Posterior cingulate gyrus (tissue), 11 donors: Measurements from ENCODE around the gene BLTP3A.
A peak's percentile ranks its signal among the peaks of the same experiment; 100 is the strongest.
"Not testable (repeated sequence)": the region's sequence is repeated elsewhere in the genome, so short reads cannot be mapped to it uniquely, and the experiment has no call there.

ENCODE experiments used
- DNase-seq, 10 donors: peaks; one replicate each; pipeline versions ENCODE4 v3.0.0 to v3.0.0-alpha.2; 2020 to 2021; ENCODE audit warnings: mixed read lengths in 3 of 10
- intact Hi-C: fragments of 100-400 bp; cut with DNase I; formaldehyde crosslinking; loops from one replicate; pipeline ENCODE4 v1.15.1; 2023

The BLTP3A gene

GRCh38 chr6:34791164-34791700 lies 651 bp upstream of the BLTP3A start:
- DNase-seq: peak; percentile 35 to 94 (median 67)
- intact Hi-C loops: loop anchor here (5.0 kb wide), 1 partner anchor 34 kb away; the partner anchor contains the start of gene SNRPC

DNA sequence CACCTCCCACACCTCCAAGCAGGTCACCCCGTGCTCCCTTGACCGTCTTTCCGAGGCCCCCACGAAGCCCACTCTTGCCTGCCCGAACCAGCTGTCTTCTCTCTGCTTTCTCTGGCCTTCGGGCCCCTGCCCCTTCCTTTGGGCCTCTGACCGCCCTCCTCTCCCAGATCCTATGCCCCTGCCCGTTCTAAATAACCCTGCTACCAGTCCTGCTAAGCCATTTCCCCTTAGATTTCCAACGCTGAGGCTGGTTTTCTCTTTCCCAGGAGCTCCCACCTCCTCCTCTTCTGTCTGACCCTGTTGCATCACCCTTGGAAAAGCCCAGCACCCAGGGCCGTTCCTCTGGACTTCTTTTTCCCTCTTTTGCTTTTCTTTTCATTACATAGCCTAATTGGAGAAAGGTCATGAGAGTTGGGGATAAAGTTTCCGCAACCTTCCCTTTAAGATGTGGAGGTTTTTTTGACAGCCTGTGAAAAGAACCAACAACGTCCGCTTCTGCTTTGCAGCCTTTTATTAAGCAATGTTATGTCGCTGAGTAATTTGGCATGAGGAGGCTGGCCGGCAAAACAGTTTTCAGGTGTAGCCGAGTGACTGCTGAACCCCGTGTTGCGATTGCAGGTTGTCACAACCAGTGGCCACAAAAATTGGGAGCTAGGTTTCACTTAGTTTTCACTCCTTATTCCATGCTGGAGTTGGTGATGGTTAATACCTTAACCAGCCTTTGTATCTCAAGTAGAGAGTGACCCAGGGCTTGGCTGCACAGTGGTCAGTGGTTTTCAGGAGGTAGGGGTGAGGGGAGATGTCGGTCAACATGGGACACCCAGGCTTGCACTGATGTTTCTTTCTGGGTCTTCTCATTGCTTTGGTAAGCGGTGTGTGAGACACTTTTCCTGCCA lies 970 bp downstream of the BLTP3A start:
- intact Hi-C loops: loop anchor here (5.0 kb wide), 1 partner anchor 36 kb away; the partner anchor contains the start of gene SNRPC
- peak in 1 of 10 donors; percentile 4 for DNase-seq

- DNase-seq: no peak
- intact Hi-C loops: loop anchor here (5.0 kb wide), 1 partner anchor 37 kb away; the partner anchor contains the start of gene SNRPC
These were observed 2.0 kb downstream of the BLTP3A start for GRCh38 chr6:34793877-34794276.

GRCh38 chr6:34795836-34796425 lies 4.0 kb downstream of the BLTP3A start:
- DNase-seq: no peak
- intact Hi-C loops: no loop called here

- intact Hi-C loops: no loop called here
- DNase-seq: no peak
These were observed 6.2 kb downstream of the BLTP3A start for GRCh38 chr6:34798057-34798456.

DNA sequence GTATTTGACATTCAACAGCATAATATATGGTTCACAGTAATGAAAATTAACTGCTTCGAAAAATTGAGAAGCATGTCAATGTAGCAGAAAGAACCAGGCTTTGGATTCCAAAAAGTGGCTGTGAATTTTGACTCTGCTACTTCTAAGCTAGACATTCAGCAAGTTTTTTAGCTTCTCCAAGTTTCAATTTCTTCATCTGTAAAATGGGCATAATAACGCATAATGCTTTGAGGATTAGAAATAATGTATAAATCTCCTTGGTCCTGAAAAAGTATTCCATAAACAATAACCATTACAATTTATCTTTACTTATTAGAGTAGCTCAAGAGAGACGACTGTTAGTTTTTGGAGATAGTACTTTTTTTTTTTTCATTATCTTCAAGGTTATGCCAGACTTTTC lies 7.7 kb downstream of the BLTP3A start:
- DNase-seq: no peak
- intact Hi-C loops: no loop called here

GRCh38 chr6:34804543-34804942 lies 12.7 kb downstream of the BLTP3A start:
- DNase-seq: no peak
- intact Hi-C loops: no loop called here

DNA sequence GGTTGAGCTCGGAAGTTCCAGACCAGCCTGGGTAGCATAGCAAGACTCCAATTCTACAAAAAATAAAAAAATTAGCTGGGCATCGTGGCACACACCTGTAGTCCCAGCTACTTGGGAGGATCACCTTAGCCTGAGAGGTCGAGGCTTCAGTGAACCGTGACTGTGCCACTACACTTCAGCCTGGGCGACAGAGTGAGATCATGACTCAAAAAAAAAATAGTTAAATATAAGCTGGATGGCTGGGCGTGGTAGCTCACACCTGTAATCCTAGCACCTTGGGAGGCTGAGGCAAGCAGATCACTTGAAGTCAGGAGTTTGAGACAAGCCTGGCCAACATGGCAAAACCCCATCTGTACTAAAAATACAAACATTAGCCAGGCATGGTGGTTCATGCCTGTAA lies 13.2 kb downstream of the BLTP3A start:
- intact Hi-C loops, DNase-seq: not testable (repeated sequence)

DNA sequence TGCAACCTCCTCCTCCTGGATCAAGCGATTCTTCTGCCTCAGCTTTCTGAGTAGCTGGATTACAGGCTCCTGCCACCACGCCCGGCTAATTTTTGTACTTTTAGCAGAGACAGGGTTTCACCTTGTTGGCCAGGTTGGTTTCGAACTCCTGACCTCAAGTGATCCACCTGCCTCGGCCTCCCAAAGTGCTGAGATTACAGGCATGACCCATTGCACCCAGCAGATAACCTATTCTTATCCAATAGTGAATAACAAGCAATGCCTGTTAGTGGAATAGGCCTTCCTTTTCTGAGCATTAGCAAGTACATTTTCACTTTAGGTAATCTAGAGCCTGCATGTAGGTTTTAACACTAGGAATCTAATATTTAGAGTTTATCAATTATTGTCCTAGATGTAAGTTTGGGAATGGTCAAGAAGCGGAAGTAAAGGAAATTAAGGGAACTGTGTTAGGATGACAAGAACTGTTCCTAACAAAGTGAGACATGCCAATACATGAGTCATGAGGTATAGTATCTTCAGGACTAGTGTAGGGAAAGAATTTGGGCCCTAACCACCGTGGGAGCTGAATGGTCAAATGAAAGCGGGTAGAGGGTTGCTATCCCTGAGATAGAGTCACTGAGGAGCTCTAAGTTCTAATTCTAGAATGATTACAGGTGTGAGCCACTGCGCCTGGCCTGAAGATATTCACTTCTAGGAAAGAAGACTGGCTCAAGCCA lies 15.0 kb downstream of the BLTP3A start:
- intact Hi-C loops: no loop called here
- no peak for DNase-seq

DNA sequence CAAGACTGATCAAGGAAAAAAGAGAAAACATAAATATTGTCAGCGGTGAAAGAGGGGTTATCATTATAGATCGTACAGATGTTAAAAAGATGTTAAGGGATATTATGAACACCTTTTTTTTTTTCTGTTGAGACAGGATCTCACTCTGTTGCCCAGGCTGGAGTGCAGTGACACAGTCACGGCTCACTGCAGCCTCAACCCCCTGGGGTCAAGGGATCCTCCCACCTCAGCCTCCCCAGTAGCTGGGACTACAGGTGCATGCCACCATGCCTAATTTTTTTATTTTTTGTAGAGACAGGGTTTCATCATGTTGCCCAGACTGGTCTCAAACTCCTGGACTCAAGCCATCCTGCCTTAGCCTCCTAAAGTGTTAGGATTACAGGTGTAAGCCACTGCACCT lies 16.6 kb downstream of the BLTP3A start:
- DNase-seq, intact Hi-C loops: not testable (repeated sequence)

GRCh38 chr6:34809419-34809818 lies 17.5 kb downstream of the BLTP3A start:
- DNase-seq: not testable (repeated sequence)

GRCh38 chr6:34810017-34810882 lies 18.4 kb downstream of the BLTP3A start:
- DNase-seq: no peak
- intact Hi-C loops: no loop called here

More at GRCh38 chr6:34809419-34809818, 17.5 kb downstream of the BLTP3A start:
- intact Hi-C loops: not testable (repeated sequence)

- intact Hi-C loops: no loop called here
- DNase-seq: no peak
These were observed 19.2 kb downstream of the BLTP3A start for GRCh38 chr6:34810936-34811632.

DNA sequence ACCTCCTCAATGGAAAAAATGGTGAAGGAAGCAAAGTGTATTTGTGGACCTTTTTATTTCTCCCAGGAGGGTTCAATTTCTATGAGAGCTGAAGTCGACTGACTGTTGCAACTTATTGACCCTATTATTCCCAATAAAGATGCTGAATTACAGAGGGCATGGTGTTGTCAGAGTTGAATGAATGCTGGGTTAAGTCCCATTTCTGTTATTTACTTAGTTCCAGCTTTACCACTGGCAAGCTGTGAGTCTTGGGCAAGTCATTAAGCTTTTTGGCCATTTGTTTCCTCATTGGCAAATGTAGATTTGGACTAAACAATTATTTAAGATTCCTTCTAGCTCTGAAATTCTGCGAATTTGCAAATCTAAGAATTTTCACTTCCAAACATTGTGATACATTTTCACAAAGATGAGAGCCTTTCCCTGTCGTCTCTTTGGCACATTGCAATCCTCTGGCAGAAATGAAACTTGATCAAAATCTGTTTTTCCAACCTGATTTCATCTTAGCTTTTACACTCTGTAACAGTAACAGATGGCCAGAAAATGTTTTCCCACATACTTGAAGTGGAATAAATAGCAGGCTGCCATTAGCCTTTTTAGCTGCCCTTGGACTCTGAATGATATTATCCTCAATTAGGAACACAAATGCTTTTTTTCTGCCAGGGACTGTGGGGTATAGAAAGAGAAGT lies 21.3 kb downstream of the BLTP3A start:
- DNase-seq: no peak
- intact Hi-C loops: no loop called here

- intact Hi-C loops: no loop called here
- no peak for DNase-seq
These were observed 24.9 kb downstream of the BLTP3A start for GRCh38 chr6:34816635-34817301.

GRCh38 chr6:34817446-34817845 lies 25.6 kb downstream of the BLTP3A start:
- no peak for DNase-seq
- intact Hi-C loops: no loop called here

- intact Hi-C loops, DNase-seq: not testable (repeated sequence)
These were observed 27.1 kb downstream of the BLTP3A start for GRCh38 chr6:34818872-34819570.
